Endothelial cell of umbilical vein (primary cell): ENCODE results near the gene CNNM2.

ENCODE experiments used
- CTCF ChIP-seq, 2 donors: IDR thresholded peaks; 1 replicate in 1 of 2; 2 replicates in 1 of 2; pipeline ENCODE4 v1.5.1; 2011; ENCODE audit warnings: low read length in 2 of 2, mild to moderate bottlenecking in 2 of 2, moderate library complexity in 2 of 2, control low read depth in 1 of 2, inconsistent platforms in 1 of 2, low read depth in 1 of 2; ENCODE audit not compliant: insufficient read depth in 1 of 2; ENCODE audit errors: extremely low read depth in 1 of 2
- EZH2 ChIP-seq: IDR thresholded peaks from 2 replicates; pipeline ENCODE4 v1.6.1; 2012; ENCODE audit warnings: borderline replicate concordance, low read depth, mild to moderate bottlenecking, moderate library complexity, low read length, inconsistent platforms; ENCODE audit not compliant: severe bottlenecking
- FOS ChIP-seq: IDR thresholded peaks from 2 replicates; pipeline ENCODE4 v1.6.1; 2011; ENCODE audit warnings: mild to moderate bottlenecking, low read length, moderate library complexity, borderline replicate concordance; ENCODE audit not compliant: insufficient read depth
- GATA2 ChIP-seq: IDR thresholded peaks from 2 replicates; pipeline ENCODE4 v1.7.0; 2011; ENCODE audit warnings: low read depth, mild to moderate bottlenecking, moderate library complexity, mixed read lengths, low read length; ENCODE audit not compliant: insufficient read length, insufficient read depth
- JUN ChIP-seq: IDR thresholded peaks from 2 replicates; pipeline ENCODE4 v1.6.1; 2011; ENCODE audit warnings: borderline replicate concordance, low read depth; ENCODE audit not compliant: insufficient read length, insufficient read depth
- MYC ChIP-seq: IDR thresholded peaks from one replicate; pipeline ENCODE4 v1.6.1; 2011; ENCODE audit warnings: mild to moderate bottlenecking, low read depth, low read length
- POLR2A ChIP-seq: IDR thresholded peaks from 2 replicates; pipeline ENCODE4 v1.6.1; 2012; ENCODE audit warnings: low read depth, mild to moderate bottlenecking, control low read depth, low read length
- POLR2AphosphoS5 ChIP-seq: IDR thresholded peaks from 2 replicates; pipeline ENCODE4 v1.6.1; 2012; ENCODE audit warnings: low read depth, mild to moderate bottlenecking, control low read depth, low read length, moderate library complexity; ENCODE audit not compliant: insufficient read depth
- TF ChIP-seq, protein P1 (sequence below): IDR thresholded peaks from 2 replicates; pipeline ENCODE4 v1.6.1; 2011; ENCODE audit not compliant: insufficient read depth, insufficient read length

DNA sequence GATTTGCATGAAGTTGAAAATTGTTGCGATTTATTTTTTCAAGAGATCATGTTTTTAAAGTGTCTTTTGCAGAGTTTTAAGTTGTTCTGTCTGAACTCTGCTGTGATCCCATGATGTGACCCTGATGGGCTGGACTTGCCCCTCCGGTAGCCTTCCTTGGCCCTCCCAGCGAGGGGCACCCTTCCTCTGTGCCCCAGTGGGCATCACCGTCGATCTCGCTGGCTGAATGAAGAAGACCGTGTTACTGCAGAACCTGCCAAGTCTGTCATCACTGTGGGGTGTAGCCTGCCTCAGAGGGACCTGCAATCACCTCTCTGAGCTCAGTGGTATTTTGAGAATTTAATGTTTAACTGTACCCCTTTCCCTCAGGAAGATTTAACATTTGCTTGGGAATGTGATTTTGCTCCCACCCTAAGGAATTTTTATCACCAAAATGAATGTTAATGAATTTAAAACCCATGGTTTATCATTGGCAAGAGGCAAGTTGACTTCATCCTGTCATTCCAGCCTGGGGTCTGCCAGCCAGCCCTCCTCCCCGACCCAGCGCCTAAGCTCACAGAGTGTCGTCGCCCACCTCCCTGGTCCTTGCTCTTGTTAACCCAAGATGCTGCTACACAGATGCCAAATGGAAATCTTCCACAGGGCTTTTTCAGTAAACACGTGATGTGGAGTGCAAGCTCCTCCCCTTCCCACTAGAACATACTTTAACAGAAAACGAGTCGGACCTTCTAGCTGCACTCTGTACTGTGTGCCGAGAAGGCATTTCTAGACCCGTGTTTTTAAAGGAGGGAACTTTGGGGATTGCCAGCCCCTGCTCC is 159.6 kb downstream of the CNNM2 start:
- TF ChIP-seq POLR2A (no peak), CTCF (IDR thresholded peaks at IDR 0.05; ENCODE audit: extremely low read depth in 1 of 2, insufficient read depth in 1 of 2, low read depth in 1 of 2, low read length in 2 of 2) (no peak), EZH2 (no peak), GATA2 (no peak), POLR2AphosphoS5 (no peak), MYC (no peak), FOS (no peak), JUN (no peak)
- TF ChIP-seq, protein P1, sequence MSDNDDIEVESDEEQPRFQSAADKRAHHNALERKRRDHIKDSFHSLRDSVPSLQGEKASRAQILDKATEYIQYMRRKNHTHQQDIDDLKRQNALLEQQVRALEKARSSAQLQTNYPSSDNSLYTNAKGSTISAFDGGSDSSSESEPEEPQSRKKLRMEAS, result no peak
